NCI-H345 treated with DMSO at 0.1 percent for 48 hours (cell line): Measurements from ENCODE around the gene SGPP2.
A peak's percentile ranks its signal among the peaks of the same experiment; 100 is the strongest.
"Not testable (repeated sequence)": the region's sequence is repeated elsewhere in the genome, so short reads cannot be mapped to it uniquely, and the experiment has no call there.

Experiments used
- DNase-seq: peaks from one replicate; lab custom pipeline; 2025; ENCODE audit not compliant: unreplicated experiment; lab: John Stamatoyannopoulos, UW

SGPP2 gene

GRCh38 chr2:222424729-222425671 lies 657 bp downstream of the SGPP2 start:
- DNase-seq, result peak; percentile 57

GRCh38 chr2:222427646-222428301 lies 3.4 kb downstream of the SGPP2 start:
- DNase-seq, result no peak

GRCh38 chr2:222430071-222430470 lies 5.7 kb downstream of the SGPP2 start:
- no peak for DNase-seq

GRCh38 chr2:222430681-222431080 lies 6.3 kb downstream of the SGPP2 start:
- DNase-seq, result no peak

GRCh38 chr2:222431869-222432268 lies 7.5 kb downstream of the SGPP2 start:
- no peak for DNase-seq

GRCh38 chr2:222433332-222434173 lies 9.2 kb downstream of the SGPP2 start:
- peak; percentile 88 for DNase-seq

- no peak for DNase-seq
These were observed 9.9 kb downstream of the SGPP2 start for GRCh38 chr2:222434204-222434603.

- not testable (repeated sequence) for DNase-seq
These were observed 11.2 kb downstream of the SGPP2 start for GRCh38 chr2:222435400-222436039.

GRCh38 chr2:222436040-222436413 lies 11.7 kb downstream of the SGPP2 start:
- no peak for DNase-seq

GRCh38 chr2:222439692-222440091 lies 15.3 kb downstream of the SGPP2 start:
- DNase-seq, result no peak

- no peak for DNase-seq
These were observed 16.5 kb downstream of the SGPP2 start for GRCh38 chr2:222440673-222441422.

GRCh38 chr2:222442665-222443064 lies 18.3 kb downstream of the SGPP2 start:
- DNase-seq, result no peak

- no peak for DNase-seq
These were observed 20.9 kb downstream of the SGPP2 start for GRCh38 chr2:222445227-222445626.

- no peak for DNase-seq
These were observed 22.8 kb downstream of the SGPP2 start for GRCh38 chr2:222447131-222447530.

GRCh38 chr2:222448748-222449181 lies 24.4 kb downstream of the SGPP2 start:
- no peak for DNase-seq

- no peak for DNase-seq
These were observed 25.7 kb downstream of the SGPP2 start for GRCh38 chr2:222450021-222450420.

GRCh38 chr2:222451224-222451674 lies 26.9 kb downstream of the SGPP2 start:
- DNase-seq, result no peak

GRCh38 chr2:222452422-222452950 lies 28.1 kb downstream of the SGPP2 start:
- DNase-seq, result no peak

GRCh38 chr2:222456479-222457077 lies 32.2 kb downstream of the SGPP2 start:
- no peak for DNase-seq
